ENCODE measurements around the gene SRRM5.
"Not testable (repeated sequence)": the region's sequence is repeated elsewhere in the genome, so short reads cannot be mapped to it uniquely, and the experiment has no call there.

Gene SRRM5

GRCh38 chr19:43592800-43593350, 19.0 kb upstream of the SRRM5 start:
- DNase-seq: no peak

GRCh38 chr19:43594081-43594697, 17.7 kb upstream of the SRRM5 start:
- DNase-seq: no peak

- DNase-seq: peak; percentile 67
These were observed 16.9 kb upstream of the SRRM5 start for GRCh38 chr19:43594710-43595604.

- DNase-seq: no peak
These were observed 16.3 kb upstream of the SRRM5 start for GRCh38 chr19:43595605-43595998.

GRCh38 chr19:43595999-43596841, 15.7 kb upstream of the SRRM5 start, which contains the start of the genes IRGQ and ZNF576:
IRGQ (minus strand) TSS chr19:43596134; CDS start chr19:43595338, 796 bp downstream.
ZNF576 (plus strand) TSS chr19:43596595; CDS start chr19:43597109, 514 bp downstream.
- DNase-seq: peak; percentile 100

GRCh38 chr19:43596842-43597461, 14.9 kb upstream of the SRRM5 start:
- no peak for DNase-seq

GRCh38 chr19:43597876-43598275, 14.0 kb upstream of the SRRM5 start:
- no peak for DNase-seq

GRCh38 chr19:43598445-43599240, 13.2 kb upstream of the SRRM5 start:
- DNase-seq: no peak

GRCh38 chr19:43599635-43600295, 12.1 kb upstream of the SRRM5 start:
- DNase-seq: no peak

- DNase-seq: not testable (repeated sequence)
These were observed 11.6 kb upstream of the SRRM5 start for GRCh38 chr19:43600326-43600725.

- no peak for DNase-seq
These were observed 5.9 kb upstream of the SRRM5 start for GRCh38 chr19:43605875-43606568.

- DNase-seq: no peak
These were observed 5.2 kb upstream of the SRRM5 start for GRCh38 chr19:43606569-43607229.

GRCh38 chr19:43607238-43608205, 4.4 kb upstream of the SRRM5 start:
- DNase-seq: no peak

- DNase-seq: no peak
These were observed 2.0 kb upstream of the SRRM5 start for GRCh38 chr19:43609872-43610271.

- DNase-seq: no peak
These were observed 1.4 kb upstream of the SRRM5 start for GRCh38 chr19:43610493-43610892.

GRCh38 chr19:43612374-43612773, 486 bp downstream of the SRRM5 start:
- no peak for DNase-seq

- no peak for DNase-seq
These were observed 4.4 kb downstream of the SRRM5 start for GRCh38 chr19:43616306-43616705.

- DNase-seq: no peak
These were observed 5.1 kb downstream of the SRRM5 start for GRCh38 chr19:43616954-43617353.

- peak; percentile 41 for DNase-seq
These were observed 7.0 kb downstream of the SRRM5 start for GRCh38 chr19:43618921-43619261.

All from stimulated activated CD4-positive, alpha-beta T cell treated with anti-CD3 and anti-CD28 coated beads, Interleukin-12 subunit alpha, Interleukin-12 subunit beta, amount 100 ng/mL, for 4 hours (primary cell).